ENCODE results near the gene SORCS2.

- TF ChIP-seq CTCF (IDR thresholded peaks at IDR 0.05) (no peak), EZH2 (IDR thresholded peaks at IDR 0.05; ENCODE audit: borderline replicate concordance, insufficient read depth, low read depth, low read length, poor library complexity, severe bottlenecking) (no peak)
Measured at GRCh38 chr4:7635445-7636239, 443.3 kb downstream of the SORCS2 start.
